HG03520 (cell line): ENCODE results near the gene ATG16L1.

Experiments used
- ATAC-seq: cut with Tn5 transposase; IDR thresholded peaks from one replicate; pipeline ENCODE4 v1.9.1; 2021; ENCODE audit warnings: mild to moderate bottlenecking, moderate library complexity; ENCODE audit not compliant: unreplicated experiment

The ATG16L1 gene

DNA sequence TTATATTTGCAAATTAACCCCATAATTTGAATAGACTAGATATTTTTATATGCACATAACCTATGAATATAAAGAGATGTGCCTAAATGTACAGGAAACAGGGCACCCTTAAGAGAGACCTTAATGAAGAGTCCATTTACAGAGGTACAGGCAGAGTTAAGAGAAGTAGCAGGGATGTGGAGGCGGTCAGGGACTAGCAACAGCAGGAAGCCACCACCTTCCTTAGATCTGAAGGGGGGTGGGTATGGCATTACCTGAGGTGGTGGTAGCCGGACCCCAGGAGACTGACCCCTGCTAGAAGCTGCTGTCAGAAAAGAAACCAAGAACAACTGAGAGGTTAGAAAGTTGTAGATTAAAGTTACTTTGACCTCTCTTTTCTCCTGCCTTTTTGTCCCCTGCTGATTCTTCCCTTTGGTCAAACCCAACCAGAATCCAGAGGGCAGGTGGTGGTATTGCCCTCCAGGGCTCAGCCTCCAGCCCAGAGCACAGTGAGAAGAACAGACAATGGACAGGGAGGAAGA is 24.9 kb upstream of the ATG16L1 start:
- ATAC-seq, result no peak

DNA sequence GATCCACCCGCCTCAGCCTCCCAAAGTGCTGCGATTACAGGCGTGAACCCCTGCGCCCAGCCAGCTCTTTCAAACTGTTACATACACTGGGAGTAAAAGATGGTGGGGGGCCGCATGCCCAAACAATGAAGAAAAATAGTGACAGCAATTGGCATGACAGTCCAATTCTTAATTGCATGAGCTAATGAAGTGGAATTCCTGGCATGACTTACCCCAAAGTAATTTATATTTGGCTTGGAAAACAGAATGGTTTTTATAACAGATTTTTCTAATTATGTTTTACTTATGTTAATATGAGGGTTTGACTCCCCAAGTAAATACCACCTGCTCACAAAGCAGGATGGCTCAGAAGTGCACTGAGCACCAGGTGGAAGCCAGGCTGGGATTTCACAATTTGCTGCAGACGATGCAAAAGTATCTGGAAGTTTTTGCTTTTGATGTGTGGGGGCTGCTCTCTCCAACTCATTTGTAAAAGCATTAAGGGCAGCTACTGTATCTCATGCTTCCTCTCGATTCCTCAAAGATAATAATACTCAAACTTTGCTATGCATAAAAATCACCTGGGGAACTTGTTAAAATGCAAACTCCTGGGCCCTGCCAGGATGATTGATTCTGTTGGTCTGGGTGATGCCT is 24.0 kb upstream of the ATG16L1 start:
- no peak for ATAC-seq

GRCh38 chr2:233228376-233228775 is 23.1 kb upstream of the ATG16L1 start:
- ATAC-seq, result no peak

GRCh38 chr2:233233618-233234230 is 17.7 kb upstream of the ATG16L1 start:
- no peak for ATAC-seq

- ATAC-seq, result no peak
These were observed 17.2 kb upstream of the ATG16L1 start for GRCh38 chr2:233234264-233234663.

DNA sequence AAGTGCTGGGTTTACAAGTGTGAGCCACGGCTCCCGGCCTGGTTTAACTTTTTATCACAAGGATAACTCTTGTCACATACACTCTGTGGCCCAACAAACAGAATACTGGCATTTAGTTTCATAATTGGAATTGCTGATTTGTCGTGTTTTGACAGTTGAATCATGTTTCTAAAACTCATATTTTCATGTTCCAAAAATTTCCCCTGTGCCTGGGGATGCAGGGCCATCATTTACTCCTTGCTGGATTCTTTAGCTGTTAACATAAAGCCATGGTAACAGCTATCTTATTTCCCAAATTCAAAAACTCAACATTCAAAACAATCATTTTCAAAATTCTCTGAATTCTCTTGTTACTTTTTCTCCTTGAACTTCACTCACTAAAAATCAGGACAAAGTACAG is 16.5 kb upstream of the ATG16L1 start:
- ATAC-seq, result no peak

DNA sequence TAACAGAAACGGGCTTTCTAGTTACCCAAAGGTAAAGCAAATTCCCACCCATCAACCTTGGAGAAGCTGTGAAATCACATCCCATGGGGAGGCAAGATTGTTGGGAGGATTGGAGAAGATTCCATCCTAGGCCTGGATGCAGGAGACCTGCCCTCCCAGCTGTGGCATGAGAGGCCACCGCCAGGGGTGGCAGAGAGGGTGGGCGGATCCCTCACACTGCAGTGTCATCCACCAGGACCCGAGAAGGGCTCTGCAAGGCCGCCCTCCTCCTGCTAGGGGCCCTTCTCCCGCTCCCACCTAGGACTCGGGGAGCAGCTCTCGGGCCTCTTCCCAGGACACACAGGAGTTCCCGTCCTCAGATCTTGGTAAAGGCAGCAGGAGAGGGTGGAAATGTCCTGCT is 15.5 kb upstream of the ATG16L1 start:
- ATAC-seq, result no peak

GRCh38 chr2:233236820-233237589 is 14.5 kb upstream of the ATG16L1 start:
- no peak for ATAC-seq

- ATAC-seq, result no peak
These were observed 10.6 kb upstream of the ATG16L1 start for GRCh38 chr2:233240897-233241296.

DNA sequence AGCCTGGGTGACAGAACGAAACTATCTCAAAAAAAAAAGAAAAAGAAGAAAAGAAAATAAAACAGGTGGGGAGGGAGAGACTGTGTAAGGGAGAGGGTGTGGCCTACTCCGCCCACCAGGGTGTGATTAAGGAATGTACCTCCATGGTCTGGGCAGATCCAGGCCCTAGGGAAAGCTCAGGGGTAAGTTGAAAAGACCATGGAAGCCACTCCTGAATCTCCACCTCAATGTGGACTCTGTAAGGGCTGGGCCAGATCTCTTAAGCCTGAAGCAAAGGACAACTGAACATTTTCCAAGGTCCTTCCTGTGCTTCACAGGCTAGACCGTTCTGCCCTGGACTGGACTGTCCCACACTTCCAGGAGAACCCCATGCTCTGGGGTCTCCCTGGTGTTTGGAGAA is 9.7 kb upstream of the ATG16L1 start:
- ATAC-seq, result no peak

GRCh38 chr2:233242231-233242927 is 9.1 kb upstream of the ATG16L1 start:
- no peak for ATAC-seq

- ATAC-seq, result no peak
These were observed 8.1 kb upstream of the ATG16L1 start for GRCh38 chr2:233243348-233243747.

DNA sequence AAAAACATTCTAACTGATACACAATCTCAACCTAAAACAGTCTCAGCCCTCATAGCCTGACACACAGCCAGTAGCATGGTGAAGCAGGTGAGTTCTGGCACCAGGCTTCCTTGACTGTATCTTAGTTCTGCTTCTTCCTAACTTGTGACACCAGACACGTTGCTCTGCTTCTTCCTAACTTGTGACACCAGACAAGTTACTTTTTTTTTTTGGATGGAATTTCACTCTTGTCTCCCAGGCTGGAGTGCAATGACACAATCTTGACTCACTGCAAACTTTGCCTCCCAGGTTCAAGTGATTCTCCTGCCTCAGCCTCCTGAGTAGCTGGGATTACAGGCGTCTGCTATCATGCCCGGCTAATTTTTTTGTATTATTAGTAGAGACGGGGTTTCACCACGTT is 6.7 kb upstream of the ATG16L1 start:
- no peak for ATAC-seq

DNA sequence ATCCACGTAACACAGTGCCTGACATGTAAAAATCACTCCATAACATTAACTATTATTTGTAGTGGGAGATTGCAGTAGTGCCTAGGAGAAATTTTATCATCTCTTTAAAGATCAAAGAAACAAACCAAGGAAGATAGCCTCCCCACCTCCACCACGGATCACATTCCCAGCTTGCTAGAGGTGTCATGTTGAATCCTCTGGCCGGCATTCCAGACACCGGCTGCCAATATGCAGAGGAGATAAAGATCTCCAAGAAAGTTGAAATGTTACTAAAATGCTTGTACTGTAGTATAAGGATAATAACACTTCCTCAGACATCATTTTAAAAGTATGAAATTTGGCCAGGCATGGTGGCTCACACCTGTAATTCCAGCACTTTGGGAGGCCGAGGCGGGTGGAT is 6.1 kb upstream of the ATG16L1 start:
- ATAC-seq, result no peak

DNA sequence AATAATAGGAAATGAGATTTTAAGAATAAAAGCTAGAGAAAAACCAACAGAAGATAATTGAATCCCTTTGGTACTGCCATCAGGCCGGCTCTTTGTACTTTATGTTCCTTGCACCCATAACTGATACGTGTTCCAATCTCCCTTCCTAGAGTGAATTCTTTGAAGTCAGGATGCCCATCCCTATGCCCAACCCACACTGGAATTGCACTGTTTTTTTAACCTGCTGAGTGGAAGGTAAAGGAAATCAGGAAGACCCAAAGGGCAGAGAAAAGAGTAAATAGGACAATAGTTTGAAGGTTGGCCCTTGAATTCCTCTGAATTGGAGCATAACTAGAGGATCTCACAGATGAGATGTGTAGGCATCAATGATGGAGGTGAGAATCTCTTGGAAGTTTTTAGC is 4.4 kb upstream of the ATG16L1 start:
- ATAC-seq, result no peak

DNA sequence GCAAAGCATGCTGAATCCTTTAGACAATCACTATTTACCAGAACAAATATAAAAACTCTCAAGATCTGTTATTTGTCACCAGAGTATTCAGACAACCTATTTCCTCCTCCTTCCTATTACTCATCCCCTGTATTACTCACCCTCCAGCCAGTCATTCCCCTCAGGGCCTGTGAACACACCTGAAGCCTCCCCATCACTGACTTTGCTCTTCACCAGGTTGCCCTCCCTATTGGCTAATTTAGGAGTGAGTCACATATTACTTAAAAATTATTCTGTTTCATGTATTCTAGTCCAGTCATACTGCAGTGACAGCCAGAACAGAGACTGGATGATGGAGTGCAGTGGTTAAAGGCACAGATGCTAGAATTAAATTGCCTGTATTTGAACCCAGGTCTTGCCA is 3.7 kb upstream of the ATG16L1 start:
- no peak for ATAC-seq

DNA sequence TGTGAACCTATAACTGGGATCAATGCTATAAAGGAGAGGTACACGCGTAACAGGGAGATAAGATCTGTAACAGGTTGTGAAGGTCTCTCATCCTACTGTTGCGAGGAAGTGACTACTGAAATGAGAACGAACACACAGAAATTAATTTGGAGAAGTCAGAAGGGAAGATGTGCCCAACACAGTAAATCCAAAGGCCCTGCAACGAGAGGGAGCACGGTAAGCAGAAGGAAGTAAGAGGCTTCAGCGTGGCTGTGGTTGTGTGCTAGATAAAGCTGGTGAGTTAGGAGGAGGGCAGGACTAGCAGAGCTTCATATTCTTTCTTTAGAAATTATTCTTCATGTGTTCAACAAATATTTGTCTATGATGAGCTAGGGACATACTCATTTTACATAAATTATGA is 2.5 kb upstream of the ATG16L1 start:
- ATAC-seq, result no peak

GRCh38 chr2:233250568-233250967 is 905 bp upstream of the ATG16L1 start:
- ATAC-seq, result no peak

DNA sequence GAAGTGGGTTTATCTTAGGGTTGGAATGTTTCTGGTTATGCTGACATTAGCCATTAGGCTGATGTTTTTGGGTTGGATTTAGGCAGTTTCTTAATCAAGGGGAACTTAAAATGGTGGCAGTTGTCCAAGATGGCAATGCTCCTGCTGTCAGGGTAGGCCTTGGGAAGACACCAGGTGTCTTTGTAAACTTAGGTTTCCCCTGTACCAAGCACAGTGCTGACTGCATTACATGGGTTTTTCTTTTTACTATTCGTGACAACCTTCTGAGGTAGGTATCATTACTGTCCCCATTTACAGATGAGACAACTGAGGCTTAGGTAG is 528 bp upstream of the ATG16L1 start:
- no peak for ATAC-seq

GRCh38 chr2:233252227-233252626 is 754 bp downstream of the ATG16L1 start:
- no peak for ATAC-seq

GRCh38 chr2:233255151-233255550 is 3.7 kb downstream of the ATG16L1 start:
- ATAC-seq, result no peak

- ATAC-seq, result no peak
These were observed 4.6 kb downstream of the ATG16L1 start for GRCh38 chr2:233256048-233256447.
